ENCODE measurements around the gene ZHX3. TPM values are rescaled to one million over a fixed set of nuclear protein-coding genes. Genes with fewer than 3 reads are reported as not detected.

The ZHX3 gene
- total RNA-seq, 4 donors from 2014 or later: 57.8 to 74.8 (median 60.5) TPM

DNA sequence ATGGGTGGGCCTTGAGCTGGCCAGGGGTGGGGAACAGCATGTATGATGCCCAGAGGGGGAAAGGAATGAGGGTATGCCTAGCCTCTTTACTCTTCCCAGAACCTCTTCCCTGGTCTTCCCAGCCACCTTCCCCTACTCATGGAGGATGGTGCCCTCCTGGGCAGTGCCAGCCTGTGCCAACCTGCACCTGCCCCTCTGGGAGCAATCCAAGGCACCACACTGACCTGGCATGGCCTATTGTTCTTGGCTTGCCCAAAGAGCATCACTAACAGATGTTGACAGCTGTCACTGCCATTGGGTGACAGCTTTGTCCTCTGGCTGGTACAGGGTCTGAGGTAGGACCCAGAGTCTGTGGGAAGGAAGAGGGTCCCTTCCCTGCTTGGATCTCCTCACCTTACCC is 36.0 kb upstream of the ZHX3 start:
- Histone ChIP-seq H3K36me3 (peaks cover 30 to 46% of the 10 kb centered on the region in 2 donors), H3K4me1 (peaks cover 0 to under 1% of the 10 kb centered on the region in 2 donors), H3K4me3 (replicated peaks in 1 of 3) (no peak overlapping the region), H3K27me3 (no peaks in the 10 kb centered on the region), H3K9me3 (no peaks in the 10 kb centered on the region), H3K27ac (no peak overlapping the region)
- intact Hi-C loops (cut with DNase I): no loop called here
- no peak for DNase-seq
- TF ChIP-seq, protein P1, sequence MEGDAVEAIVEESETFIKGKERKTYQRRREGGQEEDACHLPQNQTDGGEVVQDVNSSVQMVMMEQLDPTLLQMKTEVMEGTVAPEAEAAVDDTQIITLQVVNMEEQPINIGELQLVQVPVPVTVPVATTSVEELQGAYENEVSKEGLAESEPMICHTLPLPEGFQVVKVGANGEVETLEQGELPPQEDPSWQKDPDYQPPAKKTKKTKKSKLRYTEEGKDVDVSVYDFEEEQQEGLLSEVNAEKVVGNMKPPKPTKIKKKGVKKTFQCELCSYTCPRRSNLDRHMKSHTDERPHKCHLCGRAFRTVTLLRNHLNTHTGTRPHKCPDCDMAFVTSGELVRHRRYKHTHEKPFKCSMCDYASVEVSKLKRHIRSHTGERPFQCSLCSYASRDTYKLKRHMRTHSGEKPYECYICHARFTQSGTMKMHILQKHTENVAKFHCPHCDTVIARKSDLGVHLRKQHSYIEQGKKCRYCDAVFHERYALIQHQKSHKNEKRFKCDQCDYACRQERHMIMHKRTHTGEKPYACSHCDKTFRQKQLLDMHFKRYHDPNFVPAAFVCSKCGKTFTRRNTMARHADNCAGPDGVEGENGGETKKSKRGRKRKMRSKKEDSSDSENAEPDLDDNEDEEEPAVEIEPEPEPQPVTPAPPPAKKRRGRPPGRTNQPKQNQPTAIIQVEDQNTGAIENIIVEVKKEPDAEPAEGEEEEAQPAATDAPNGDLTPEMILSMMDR (IDR thresholded peaks at IDR 0.05): no peak
- no peak for TF ChIP-seq POLR2A (IDR thresholded peaks at IDR 0.05)

DNA sequence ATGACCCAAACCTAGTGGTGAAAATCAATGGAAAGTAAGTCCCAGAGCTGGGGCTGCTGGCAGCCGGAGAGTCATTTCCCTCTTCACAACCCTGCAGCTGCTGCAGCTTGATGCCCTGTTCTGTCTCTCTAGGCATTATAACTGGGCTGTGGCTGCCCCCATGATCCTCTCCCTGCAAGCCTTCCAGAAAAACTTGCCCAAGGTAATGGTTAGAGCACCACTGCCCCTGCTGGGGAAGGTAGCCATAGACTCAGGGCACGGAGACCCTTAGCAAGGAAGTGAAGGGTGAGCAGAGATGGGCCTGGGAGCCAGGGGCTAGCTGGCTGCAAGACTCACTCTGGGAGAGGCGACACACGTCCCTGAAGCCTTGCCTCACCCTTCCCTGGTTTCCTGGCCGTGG is 35.1 kb upstream of the ZHX3 start:
- Histone ChIP-seq H3K4me1 (no peaks in the 10 kb centered on the region), H3K9me3 (no peaks in the 10 kb centered on the region), H3K27me3 (no peaks in the 10 kb centered on the region), H3K4me3 (replicated peaks in 1 of 3) (no peak overlapping the region), H3K27ac (no peak overlapping the region), H3K36me3 (peaks cover 30 to 47% of the 10 kb centered on the region in 2 donors)
- intact Hi-C loops (cut with DNase I): no loop called here
- DNase-seq: no peak
- WGBS, 2 donors: 84 to 92% methylated on average over 4 to 5 of the region's 5 CpGs
- TF ChIP-seq POLR2A (IDR thresholded peaks at IDR 0.05): no peak
- TF ChIP-seq, protein P1 (IDR thresholded peaks at IDR 0.05): no peak

DNA sequence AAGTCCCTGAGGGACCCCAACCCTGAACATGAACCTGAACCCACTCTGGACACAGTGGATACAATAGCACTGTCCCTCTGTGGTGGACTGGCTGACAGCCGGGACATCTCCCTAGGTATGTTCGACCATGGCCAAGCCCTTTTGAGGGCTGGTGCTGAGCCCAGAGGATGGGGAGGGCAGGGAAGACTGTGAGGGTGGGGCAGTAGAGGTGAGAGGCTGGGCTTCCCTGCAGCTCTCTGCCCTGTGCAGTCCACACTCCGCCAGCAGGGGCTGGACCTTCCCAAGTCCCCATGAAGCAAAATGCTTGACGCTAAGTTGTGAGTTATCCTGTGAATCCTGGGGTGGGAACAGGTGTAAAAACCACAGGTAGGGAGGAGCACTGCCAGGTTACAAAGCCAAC is 34.6 kb upstream of the ZHX3 start:
- Histone ChIP-seq H3K36me3 (peaks cover 30 to 49% of the 10 kb centered on the region in 2 donors), H3K27ac (no peak overlapping the region), H3K9me3 (no peaks in the 10 kb centered on the region), H3K4me1 (no peaks in the 10 kb centered on the region), H3K4me3 (replicated peaks in 1 of 3) (no peak overlapping the region), H3K27me3 (no peaks in the 10 kb centered on the region)
- WGBS, 2 donors: 79 to 87% methylated on average over 4 of the region's 4 CpGs
- TF ChIP-seq POLR2A (IDR thresholded peaks at IDR 0.05): no peak
- TF ChIP-seq, protein P1 (IDR thresholded peaks at IDR 0.05): no peak
- intact Hi-C loops (cut with DNase I): no loop called here
- no peak for DNase-seq

DNA sequence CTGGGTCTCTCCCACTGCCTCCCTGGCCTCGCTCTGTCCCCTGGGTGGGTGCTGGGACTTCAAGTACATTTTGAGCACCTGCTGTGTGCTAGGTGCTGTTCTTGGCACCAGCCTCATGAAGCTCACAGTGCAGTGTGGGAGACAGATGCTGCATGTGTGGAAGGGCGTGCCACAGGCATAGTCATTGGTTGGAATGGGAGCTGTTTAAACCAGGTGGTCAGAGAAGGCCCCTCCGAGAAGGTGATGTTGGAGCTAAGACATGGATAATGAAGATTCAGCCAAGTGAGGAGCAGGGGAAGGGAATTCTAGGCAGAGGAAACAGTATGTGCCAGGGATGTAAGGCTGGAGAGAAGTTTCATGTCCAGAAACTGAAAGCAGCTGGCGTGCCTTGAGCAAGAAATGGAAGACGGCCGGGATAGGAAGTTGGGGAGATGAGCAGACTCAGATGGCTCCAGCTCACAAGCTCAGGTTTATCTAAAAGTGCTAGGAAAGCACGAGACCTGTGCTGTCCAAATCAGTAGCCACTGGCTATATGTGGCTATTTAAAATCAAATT is 33.0 kb upstream of the ZHX3 start:
- no peak for DNase-seq
- no peak overlapping the region for H3K27ac ChIP-seq
- intact Hi-C loops (cut with DNase I): no loop called here
- H3K4me3 ChIP-seq (replicated peaks in 1 of 3): no peak overlapping the region
- H3K36me3 ChIP-seq: peaks cover 24 to 40% of the 10 kb centered on the region in 2 donors
- TF ChIP-seq, protein P1 (IDR thresholded peaks at IDR 0.05): no peak
- no peak for TF ChIP-seq POLR2A (IDR thresholded peaks at IDR 0.05)
- H3K4me1 ChIP-seq: no peaks in the 10 kb centered on the region
- no peaks in the 10 kb centered on the region for H3K9me3 ChIP-seq
- no peaks in the 10 kb centered on the region for H3K27me3 ChIP-seq
- whole genome bisulfite sequencing, 2 donors: 92% methylated on average over 6 to 7 of the region's 7 CpGs

DNA sequence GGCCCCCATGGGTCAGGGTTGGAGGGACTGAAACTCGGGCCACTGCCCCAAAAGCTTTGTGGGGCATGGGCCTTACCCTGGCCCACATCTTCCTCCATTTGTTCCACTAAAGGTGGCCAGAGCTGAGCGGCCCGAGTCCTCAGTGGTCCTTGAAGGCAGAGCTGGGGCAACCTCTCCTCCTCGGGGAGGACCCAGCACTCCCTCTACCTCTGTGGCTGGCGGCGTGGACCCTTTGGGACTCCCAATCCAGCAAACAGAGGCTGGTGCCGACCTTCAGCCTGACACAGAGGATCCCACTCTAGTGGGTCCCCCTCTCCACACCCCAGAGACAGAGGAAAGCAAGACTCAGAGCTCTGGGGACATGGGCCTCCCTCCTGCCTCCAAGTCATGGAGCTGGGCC is 32.4 kb upstream of the ZHX3 start:
- no peak for TF ChIP-seq POLR2A (IDR thresholded peaks at IDR 0.05)
- TF ChIP-seq, protein P1 (IDR thresholded peaks at IDR 0.05): no peak
- intact Hi-C loops (cut with DNase I): loop anchor here (5.0 kb wide), 1 partner anchor 62 kb away; no protein-coding TSS in a partner anchor

More for the DNA sequence above, 32.4 kb upstream of the ZHX3 start:
- 93% methylated on average over 7 of the region's 7 CpGs; no CpG with 5 or more reads in 1 of the 2 donors for WGBS, 2 donors
- Histone ChIP-seq H3K27ac (no peak overlapping the region), H3K4me3 (replicated peaks in 1 of 3) (no peak overlapping the region), H3K36me3 (peaks cover 22 to 40% of the 10 kb centered on the region in 2 donors), H3K27me3 (no peaks in the 10 kb centered on the region), H3K4me1 (peaks cover 0 to 2% of the 10 kb centered on the region in 2 donors), H3K9me3 (no peaks in the 10 kb centered on the region)
- DNase-seq: no peak
